GM18870 (cell line): ENCODE data around the gene EIF5A.
A peak's percentile ranks its signal among the peaks of the same experiment; 100 is the strongest.

Experiments
- ATAC-seq: cut with Tn5 transposase; IDR thresholded peaks from one replicate; pipeline ENCODE4 v1.9.1; 2021; ENCODE audit warnings: moderate library complexity; ENCODE audit not compliant: unreplicated experiment

EIF5A gene

GRCh38 chr17:7312432-7313087, 5.1 kb downstream of the EIF5A start:
- no peak for ATAC-seq

- no peak for ATAC-seq
Measured at GRCh38 chr17:7313088-7313889, 5.9 kb downstream of the EIF5A start.

GRCh38 chr17:7313890-7314718, 6.7 kb downstream of the EIF5A start:
- ATAC-seq = no peak

GRCh38 chr17:7314719-7315569, 7.5 kb downstream of the EIF5A start, which contains the start of gene GPS2:
Gene GPS2, minus strand, starts transcription at chr17:7315360. Its CDS starts 308 bp downstream, at chr17:7315052.
- ATAC-seq = no peak

GRCh38 chr17:7315570-7316235, 8.3 kb downstream of the EIF5A start:
- no peak for ATAC-seq

GRCh38 chr17:7317161-7317803, 9.9 kb downstream of the EIF5A start:
- ATAC-seq = no peak

- no peak for ATAC-seq
Measured at GRCh38 chr17:7318121-7318860, 10.9 kb downstream of the EIF5A start.

- ATAC-seq = no peak
Measured at GRCh38 chr17:7321466-7321865, 14.0 kb downstream of the EIF5A start.

- ATAC-seq = no peak
Measured at GRCh38 chr17:7322520-7323194, 15.2 kb downstream of the EIF5A start.

- no peak for ATAC-seq
Measured at GRCh38 chr17:7323731-7324437, 16.5 kb downstream of the EIF5A start.

- no peak for ATAC-seq
Measured at GRCh38 chr17:7324438-7324779, 17.0 kb downstream of the EIF5A start.

- ATAC-seq = no peak
Measured at GRCh38 chr17:7325031-7325528, 17.7 kb downstream of the EIF5A start.

GRCh38 chr17:7326186-7326585, 18.8 kb downstream of the EIF5A start:
- no peak for ATAC-seq

GRCh38 chr17:7327056-7327455, 19.6 kb downstream of the EIF5A start:
- ATAC-seq = no peak

GRCh38 chr17:7327501-7327900, 20.1 kb downstream of the EIF5A start:
- ATAC-seq = no peak

GRCh38 chr17:7328009-7328408, 20.6 kb downstream of the EIF5A start:
- ATAC-seq = no peak

GRCh38 chr17:7328840-7329373, 21.5 kb downstream of the EIF5A start, which contains the start of gene NEURL4:
Gene NEURL4, minus strand, starts transcription at chr17:7329335. Its CDS starts 23 bp downstream, at chr17:7329312.
- ATAC-seq = peak; percentile 6
